CD4-positive, alpha-beta T cell treated with Interleukin-6 for 4 hours (primary cell): ENCODE results near the gene DDX41.

Source experiments
- DNase-seq: peaks from one replicate; pipeline ENCODE4 v3.0.0-alpha.2; 2020; ENCODE audit warnings: mixed read lengths

DDX41 gene

GRCh38 chr5:177467436-177467835 lies 49.3 kb downstream of the DDX41 start:
- no peak for DNase-seq

- DNase-seq = no peak
Measured at GRCh38 chr5:177466861-177467260, 49.9 kb downstream of the DDX41 start.

GRCh38 chr5:177465044-177465443 lies 51.7 kb downstream of the DDX41 start:
- no peak for DNase-seq

- DNase-seq = no peak
Measured at GRCh38 chr5:177462021-177462670, 54.6 kb downstream of the DDX41 start.
